Measurements from ENCODE around the gene SOS2.
A peak's percentile ranks its signal among the peaks of the same experiment; 100 is the strongest.

Gene SOS2

DNA sequence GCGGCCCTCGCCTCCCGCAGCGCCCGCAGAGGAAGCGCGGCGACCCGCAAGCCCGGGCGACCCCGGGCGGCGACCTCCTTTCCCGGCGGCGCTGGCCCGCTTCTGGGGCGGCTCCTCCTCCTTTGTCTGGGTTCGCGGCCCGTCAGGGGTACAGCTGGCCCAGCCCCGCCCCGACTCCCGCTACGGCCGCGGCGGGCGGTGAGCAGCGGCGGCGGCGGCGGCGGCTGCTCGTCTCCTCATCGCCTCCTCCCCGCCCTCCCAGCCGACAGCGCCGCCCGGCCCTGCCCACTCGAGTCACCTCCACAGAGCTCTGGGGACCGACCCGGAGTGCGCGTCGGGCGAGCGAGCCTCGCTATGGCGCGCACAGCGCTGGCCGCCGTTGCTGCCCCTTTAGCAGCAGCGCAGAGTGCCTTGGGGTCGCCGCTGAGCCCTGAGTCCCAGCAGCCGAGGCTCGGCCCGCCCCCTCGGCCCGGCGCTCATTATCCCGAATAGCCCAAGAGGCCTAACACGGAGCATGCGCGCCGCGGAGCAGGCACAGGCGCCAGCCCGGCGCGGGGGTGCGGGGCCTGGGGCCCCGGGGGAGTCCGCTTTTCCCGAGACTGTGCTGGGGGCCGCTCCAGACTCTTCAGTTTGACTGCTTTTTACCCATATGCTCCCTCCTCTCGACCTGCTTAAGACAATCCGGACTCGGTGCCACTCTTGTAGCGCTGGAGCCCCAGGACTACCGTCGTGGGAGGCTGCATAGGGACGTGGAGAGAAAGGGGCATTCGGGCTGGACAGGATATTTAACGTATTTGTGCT, at the start of gene SOS2:
Gene SOS2, minus strand, starts transcription at position 104 of the 801 bp plus-strand sequence. CDS start 295 bp downstream, outside the sequence.
- TF ChIP-seq, protein P1, sequence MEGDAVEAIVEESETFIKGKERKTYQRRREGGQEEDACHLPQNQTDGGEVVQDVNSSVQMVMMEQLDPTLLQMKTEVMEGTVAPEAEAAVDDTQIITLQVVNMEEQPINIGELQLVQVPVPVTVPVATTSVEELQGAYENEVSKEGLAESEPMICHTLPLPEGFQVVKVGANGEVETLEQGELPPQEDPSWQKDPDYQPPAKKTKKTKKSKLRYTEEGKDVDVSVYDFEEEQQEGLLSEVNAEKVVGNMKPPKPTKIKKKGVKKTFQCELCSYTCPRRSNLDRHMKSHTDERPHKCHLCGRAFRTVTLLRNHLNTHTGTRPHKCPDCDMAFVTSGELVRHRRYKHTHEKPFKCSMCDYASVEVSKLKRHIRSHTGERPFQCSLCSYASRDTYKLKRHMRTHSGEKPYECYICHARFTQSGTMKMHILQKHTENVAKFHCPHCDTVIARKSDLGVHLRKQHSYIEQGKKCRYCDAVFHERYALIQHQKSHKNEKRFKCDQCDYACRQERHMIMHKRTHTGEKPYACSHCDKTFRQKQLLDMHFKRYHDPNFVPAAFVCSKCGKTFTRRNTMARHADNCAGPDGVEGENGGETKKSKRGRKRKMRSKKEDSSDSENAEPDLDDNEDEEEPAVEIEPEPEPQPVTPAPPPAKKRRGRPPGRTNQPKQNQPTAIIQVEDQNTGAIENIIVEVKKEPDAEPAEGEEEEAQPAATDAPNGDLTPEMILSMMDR (IDR thresholded peaks at IDR 0.05; ENCODE audit: low read depth, low read length, poor library complexity, severe bottlenecking), result peak; percentile 18
- no peak for TF ChIP-seq EZH2phosphoT487 (IDR thresholded peaks at IDR 0.05; ENCODE audit: borderline replicate concordance, low read length)
- Histone ChIP-seq H3K4me3 (ENCODE audit: low read length) (peak within 1 kb of the TSS; percentile 70), H3F3A (ENCODE audit: control insufficient read depth, insufficient read depth) (no peaks in the 10 kb centered on the region), H3K27me3 (ENCODE audit: control insufficient read depth, low read length) (no peaks in the 10 kb centered on the region), H3K27ac (ENCODE audit: low read depth, low read length) (peak within 1 kb of the TSS; percentile 61), H3K79me2 (ENCODE audit: control insufficient read depth, low read length) (peaks cover 42% of the 10 kb centered on the region), H3K4me1 (ENCODE audit: control insufficient read depth, low read length) (peaks cover 23% of the 10 kb centered on the region), H3K36me3 (ENCODE audit: control insufficient read depth, low read length) (peaks cover 6% of the 10 kb centered on the region), H3K9me2 (replicated peaks; ENCODE audit: control insufficient read depth, low read length) (no peaks in the 10 kb centered on the region), H3K9me3 (ENCODE audit: control insufficient read depth, insufficient read depth, low read length) (peaks cover 5% of the 10 kb centered on the region; the same call in 1 of the 2 replicates), H4K20me1 (ENCODE audit: control insufficient read depth, insufficient read depth, low read depth, low read length) (no peaks in the 10 kb centered on the region), H3K4me2 (ENCODE audit: low read length) (peak within 1 kb of the TSS; percentile 92)

DNA sequence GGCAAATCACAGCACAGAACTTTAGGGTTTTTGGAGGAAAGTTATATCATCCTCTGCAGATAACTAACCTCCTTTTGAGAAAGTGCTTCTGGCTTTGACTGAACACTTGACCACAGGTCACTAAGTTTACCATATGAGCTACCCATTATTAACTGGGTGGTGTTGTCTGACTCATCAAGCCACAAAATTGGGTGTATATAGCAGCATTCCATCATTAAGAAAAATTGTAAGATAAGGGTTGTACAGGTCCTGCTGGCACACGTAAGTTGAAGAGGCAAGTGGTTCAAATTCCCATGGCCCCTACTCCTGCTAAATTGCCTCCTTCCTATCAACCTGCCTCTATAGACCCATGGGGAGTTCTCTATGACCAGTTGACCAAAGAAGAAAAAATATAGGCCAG, 41.1 kb upstream of the SOS2 start:
- no peaks in the 10 kb centered on the region for H3K4me1 ChIP-seq (ENCODE audit: control insufficient read depth, low read length)
- no peaks in the 10 kb centered on the region for H3F3A ChIP-seq (ENCODE audit: control insufficient read depth, insufficient read depth)
- no peak overlapping the region for H3K4me3 ChIP-seq (ENCODE audit: low read length)
- no peaks in the 10 kb centered on the region for H4K20me1 ChIP-seq (ENCODE audit: control insufficient read depth, insufficient read depth, low read depth, low read length)
- H3K36me3 ChIP-seq (ENCODE audit: control insufficient read depth, low read length), result peaks cover 6% of the 10 kb centered on the region; the same call in 1 of the 2 replicates
- H3K9me3 ChIP-seq (ENCODE audit: control insufficient read depth, insufficient read depth, low read length), result no peaks in the 10 kb centered on the region
- no peak overlapping the region for H3K4me2 ChIP-seq (ENCODE audit: low read length)
- no peak for TF ChIP-seq EZH2phosphoT487 (IDR thresholded peaks at IDR 0.05; ENCODE audit: borderline replicate concordance, low read length)
- TF ChIP-seq, protein P1 (IDR thresholded peaks at IDR 0.05; ENCODE audit: low read depth, low read length, poor library complexity, severe bottlenecking), result no peak
- no peaks in the 10 kb centered on the region for H3K9me2 ChIP-seq (replicated peaks; ENCODE audit: control insufficient read depth, low read length)
- no peaks in the 10 kb centered on the region for H3K79me2 ChIP-seq (ENCODE audit: control insufficient read depth, low read length)
- no peaks in the 10 kb centered on the region for H3K27me3 ChIP-seq (ENCODE audit: control insufficient read depth, low read length)
- no peak overlapping the region for H3K27ac ChIP-seq (ENCODE audit: low read depth, low read length)

DNA sequence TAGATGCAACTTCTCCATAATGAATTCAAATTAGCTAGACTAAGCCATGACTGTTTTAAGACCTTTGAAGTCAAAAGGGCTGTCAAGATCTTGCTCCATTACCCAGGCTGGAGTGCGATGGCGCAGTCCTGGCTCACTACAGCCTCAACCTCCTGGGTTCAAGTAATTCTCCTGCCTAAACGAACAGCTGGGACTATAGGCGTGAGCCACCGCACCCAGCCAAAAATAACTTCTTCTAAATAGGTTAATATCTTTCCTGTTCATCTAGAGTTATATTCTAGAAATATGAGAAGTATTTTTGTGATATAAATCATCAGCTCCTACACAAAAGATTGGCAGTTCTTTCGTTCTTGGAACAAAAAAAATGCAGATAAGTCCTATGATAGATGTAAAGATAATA, 39.6 kb upstream of the SOS2 start:
- Histone ChIP-seq H3K36me3 (ENCODE audit: control insufficient read depth, low read length) (peaks cover 6% of the 10 kb centered on the region; the same call in 1 of the 2 replicates), H3K9me3 (ENCODE audit: control insufficient read depth, insufficient read depth, low read length) (no peaks in the 10 kb centered on the region), H3K4me1 (ENCODE audit: control insufficient read depth, low read length) (no peaks in the 10 kb centered on the region), H3F3A (ENCODE audit: control insufficient read depth, insufficient read depth) (no peaks in the 10 kb centered on the region), H3K27me3 (ENCODE audit: control insufficient read depth, low read length) (no peaks in the 10 kb centered on the region), H3K4me3 (ENCODE audit: low read length) (no peak overlapping the region), H3K9me2 (replicated peaks; ENCODE audit: control insufficient read depth, low read length) (no peaks in the 10 kb centered on the region), H3K79me2 (ENCODE audit: control insufficient read depth, low read length) (no peaks in the 10 kb centered on the region), H4K20me1 (ENCODE audit: control insufficient read depth, insufficient read depth, low read depth, low read length) (no peaks in the 10 kb centered on the region), H3K27ac (ENCODE audit: low read depth, low read length) (no peak overlapping the region), H3K4me2 (ENCODE audit: low read length) (no peak overlapping the region)
- TF ChIP-seq, protein P1 (IDR thresholded peaks at IDR 0.05; ENCODE audit: low read depth, low read length, poor library complexity, severe bottlenecking), result no peak
- TF ChIP-seq EZH2phosphoT487 (IDR thresholded peaks at IDR 0.05; ENCODE audit: borderline replicate concordance, low read length), result no peak
